ENCODE measurements around the gene AKAP8. TPM values are rescaled to one million over a fixed set of nuclear protein-coding genes. Genes with fewer than 3 reads are reported as not detected.

Gene AKAP8
- total and polyA plus RNA-seq, 2 experiments from 2014 or later: 22.4 to 36.5 TPM

DNA sequence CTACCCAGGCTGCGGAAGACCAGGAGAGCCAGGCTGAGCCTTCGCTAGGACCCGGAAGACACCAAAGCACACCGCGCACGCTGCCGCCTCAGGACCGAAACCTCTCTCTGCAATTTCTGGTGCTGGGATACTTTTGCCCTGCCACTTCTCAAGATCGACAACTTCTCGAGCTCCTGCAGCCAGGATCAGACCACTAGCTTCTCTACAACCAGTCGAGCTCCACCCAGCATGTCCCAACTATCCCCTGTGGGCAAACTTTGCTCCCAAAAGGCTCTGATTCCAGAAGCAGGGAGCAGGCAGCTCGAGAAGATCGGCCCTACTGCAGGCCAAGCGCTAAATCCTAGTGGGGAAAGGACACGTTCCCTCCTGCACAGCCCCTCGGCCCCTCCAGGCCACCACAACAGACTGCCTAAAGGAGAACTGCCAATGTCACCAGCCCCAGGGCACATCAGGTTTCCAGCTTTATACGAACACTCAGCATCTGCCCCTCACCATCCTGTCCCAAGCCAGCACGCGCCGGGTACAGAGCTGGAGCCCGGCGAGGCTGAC is 979 bp downstream of the AKAP8 start:
- Mint-ChIP-seq H3K27me3 (ENCODE audit: insufficient read depth, low read depth, poor library complexity) (peaks cover 11% of the 10 kb centered on the region), H3K4me1 (peaks cover 29% of the 10 kb centered on the region), H3K4me3 (peak overlapping the region; percentile 96), H3K36me3 (ENCODE audit: low read depth) (peaks cover 12% of the 10 kb centered on the region), H3K27ac (peak overlapping the region; percentile 95), H3K9me3 (no peaks in the 10 kb centered on the region; the same call in 1 of the 3 replicates)
- Histone ChIP-seq H3K9me2 (ENCODE audit: insufficient read depth) (no peaks in the 10 kb centered on the region), H3F3A (replicated peaks; ENCODE audit: low read depth) (peaks cover 25% of the 10 kb centered on the region), H3K4me1 (ENCODE audit: insufficient read depth) (peaks cover 16% of the 10 kb centered on the region), H4K20me1 (replicated peaks; ENCODE audit: insufficient read depth) (peaks cover 31% of the 10 kb centered on the region), H3K36me3 (ENCODE audit: insufficient read depth) (no peaks in the 10 kb centered on the region), H3K27me3 (ENCODE audit: insufficient read depth) (no peaks in the 10 kb centered on the region), H3K27ac (ENCODE audit: low read depth) (peak overlapping the region; percentile 95), H3K4me3 (peak overlapping the region; percentile 99), H3K79me2 (replicated peaks; ENCODE audit: insufficient read depth) (peaks cover 55% of the 10 kb centered on the region), H2AFZ (no peak overlapping the region; the same call in 1 of the 2 replicates), H3K4me2 (peak overlapping the region; percentile 100)
- ATAC-seq (peak; percentile 2; the same call in 1 of the 3 replicates), DNase-seq (ENCODE audit: low spot score) (peak; percentile 73)
- no peak for TF ChIP-seq ZNF114 (CRISPR knock-in tag; IDR thresholded peaks at IDR 0.05)
- TF ChIP-seq, protein P1, sequence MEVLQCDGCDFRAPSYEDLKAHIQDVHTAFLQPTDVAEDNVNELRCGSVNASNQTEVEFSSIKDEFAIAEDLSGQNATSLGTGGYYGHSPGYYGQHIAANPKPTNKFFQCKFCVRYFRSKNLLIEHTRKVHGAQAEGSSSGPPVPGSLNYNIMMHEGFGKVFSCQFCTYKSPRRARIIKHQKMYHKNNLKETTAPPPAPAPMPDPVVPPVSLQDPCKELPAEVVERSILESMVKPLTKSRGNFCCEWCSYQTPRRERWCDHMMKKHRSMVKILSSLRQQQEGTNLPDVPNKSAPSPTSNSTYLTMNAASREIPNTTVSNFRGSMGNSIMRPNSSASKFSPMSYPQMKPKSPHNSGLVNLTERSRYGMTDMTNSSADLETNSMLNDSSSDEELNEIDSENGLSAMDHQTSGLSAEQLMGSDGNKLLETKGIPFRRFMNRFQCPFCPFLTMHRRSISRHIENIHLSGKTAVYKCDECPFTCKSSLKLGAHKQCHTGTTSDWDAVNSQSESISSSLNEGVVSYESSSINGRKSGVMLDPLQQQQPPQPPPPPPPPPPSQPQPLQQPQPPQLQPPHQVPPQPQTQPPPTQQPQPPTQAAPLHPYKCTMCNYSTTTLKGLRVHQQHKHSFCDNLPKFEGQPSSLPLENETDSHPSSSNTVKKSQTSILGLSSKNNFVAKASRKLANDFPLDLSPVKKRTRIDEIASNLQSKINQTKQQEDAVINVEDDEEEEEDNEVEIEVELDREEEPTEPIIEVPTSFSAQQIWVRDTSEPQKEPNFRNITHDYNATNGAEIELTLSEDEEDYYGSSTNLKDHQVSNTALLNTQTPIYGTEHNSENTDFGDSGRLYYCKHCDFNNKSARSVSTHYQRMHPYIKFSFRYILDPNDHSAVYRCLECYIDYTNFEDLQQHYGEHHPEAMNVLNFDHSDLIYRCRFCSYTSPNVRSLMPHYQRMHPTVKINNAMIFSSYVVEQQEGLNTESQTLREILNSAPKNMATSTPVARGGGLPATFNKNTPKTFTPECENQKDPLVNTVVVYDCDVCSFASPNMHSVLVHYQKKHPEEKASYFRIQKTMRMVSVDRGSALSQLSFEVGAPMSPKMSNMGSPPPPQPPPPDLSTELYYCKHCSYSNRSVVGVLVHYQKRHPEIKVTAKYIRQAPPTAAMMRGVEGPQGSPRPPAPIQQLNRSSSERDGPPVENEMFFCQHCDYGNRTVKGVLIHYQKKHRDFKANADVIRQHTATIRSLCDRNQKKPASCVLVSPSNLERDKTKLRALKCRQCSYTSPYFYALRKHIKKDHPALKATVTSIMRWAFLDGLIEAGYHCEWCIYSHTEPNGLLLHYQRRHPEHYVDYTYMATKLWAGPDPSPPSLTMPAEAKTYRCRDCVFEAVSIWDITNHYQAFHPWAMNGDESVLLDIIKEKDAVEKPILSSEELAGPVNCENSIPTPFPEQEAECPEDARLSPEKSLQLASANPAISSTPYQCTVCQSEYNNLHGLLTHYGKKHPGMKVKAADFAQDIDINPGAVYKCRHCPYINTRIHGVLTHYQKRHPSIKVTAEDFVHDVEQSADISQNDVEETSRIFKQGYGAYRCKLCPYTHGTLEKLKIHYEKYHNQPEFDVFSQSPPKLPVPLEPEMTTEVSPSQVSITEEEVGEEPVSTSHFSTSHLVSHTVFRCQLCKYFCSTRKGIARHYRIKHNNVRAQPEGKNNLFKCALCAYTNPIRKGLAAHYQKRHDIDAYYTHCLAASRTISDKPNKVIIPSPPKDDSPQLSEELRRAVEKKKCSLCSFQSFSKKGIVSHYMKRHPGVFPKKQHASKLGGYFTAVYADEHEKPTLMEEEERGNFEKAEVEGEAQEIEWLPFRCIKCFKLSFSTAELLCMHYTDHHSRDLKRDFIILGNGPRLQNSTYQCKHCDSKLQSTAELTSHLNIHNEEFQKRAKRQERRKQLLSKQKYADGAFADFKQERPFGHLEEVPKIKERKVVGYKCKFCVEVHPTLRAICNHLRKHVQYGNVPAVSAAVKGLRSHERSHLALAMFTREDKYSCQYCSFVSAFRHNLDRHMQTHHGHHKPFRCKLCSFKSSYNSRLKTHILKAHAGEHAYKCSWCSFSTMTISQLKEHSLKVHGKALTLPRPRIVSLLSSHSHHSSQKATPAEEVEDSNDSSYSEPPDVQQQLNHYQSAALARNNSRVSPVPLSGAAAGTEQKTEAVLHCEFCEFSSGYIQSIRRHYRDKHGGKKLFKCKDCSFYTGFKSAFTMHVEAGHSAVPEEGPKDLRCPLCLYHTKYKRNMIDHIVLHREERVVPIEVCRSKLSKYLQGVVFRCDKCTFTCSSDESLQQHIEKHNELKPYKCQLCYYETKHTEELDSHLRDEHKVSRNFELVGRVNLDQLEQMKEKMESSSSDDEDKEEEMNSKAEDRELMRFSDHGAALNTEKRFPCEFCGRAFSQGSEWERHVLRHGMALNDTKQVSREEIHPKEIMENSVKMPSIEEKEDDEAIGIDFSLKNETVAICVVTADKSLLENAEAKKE (CRISPR knock-in tag; IDR thresholded peaks at IDR 0.05): no peak

DNA sequence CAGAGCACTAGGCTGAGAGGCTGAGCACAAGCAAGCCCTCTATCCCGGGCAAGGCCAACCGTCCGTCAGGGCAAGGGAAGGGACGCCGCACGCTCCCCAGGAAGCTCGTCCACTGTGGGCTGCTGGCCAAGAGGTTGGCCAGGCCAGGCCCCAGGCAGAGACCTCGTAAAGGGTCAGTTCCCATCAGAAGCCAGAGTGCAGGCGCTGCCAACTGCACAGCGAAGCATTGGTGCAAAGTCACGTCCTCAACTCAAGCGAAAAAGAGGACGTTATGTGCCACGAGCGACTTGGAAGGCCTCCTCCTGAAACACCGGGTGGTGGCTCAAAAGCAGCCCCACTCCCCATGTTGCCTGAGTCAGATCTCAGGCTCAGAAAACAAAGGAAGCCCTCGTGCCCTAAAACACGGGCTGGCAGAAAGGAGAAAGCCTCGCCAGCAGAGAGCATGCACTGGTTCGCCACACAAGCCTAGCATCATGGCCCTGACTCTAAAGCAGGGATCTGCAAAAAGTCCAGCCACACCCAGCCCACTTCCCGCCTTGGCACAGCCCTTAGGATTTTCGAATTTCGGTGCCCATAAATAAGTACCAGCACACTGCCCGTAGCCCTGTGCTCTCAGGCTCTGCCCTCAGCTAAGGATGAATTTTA is 4.7 kb downstream of the AKAP8 start:
- no peak for DNase-seq (ENCODE audit: low spot score)
- H3K36me3 Mint-ChIP-seq (ENCODE audit: low read depth): peaks cover 41% of the 10 kb centered on the region
- H3K27me3 Mint-ChIP-seq (ENCODE audit: insufficient read depth, low read depth, poor library complexity): peaks cover 19% of the 10 kb centered on the region
- H3K4me1 Mint-ChIP-seq: peaks cover 14% of the 10 kb centered on the region
- Histone ChIP-seq H3K79me2 (replicated peaks; ENCODE audit: insufficient read depth) (peaks cover 79% of the 10 kb centered on the region), H3K4me1 (ENCODE audit: insufficient read depth) (peaks cover 4% of the 10 kb centered on the region; the same call in 1 of the 2 replicates), H3K4me3 (no peak overlapping the region), H2AFZ (no peak overlapping the region), H3K27ac (ENCODE audit: low read depth) (peak overlapping the region; percentile 59; the same call in 1 of the 2 replicates), H3K4me2 (no peak overlapping the region), H3K9me2 (ENCODE audit: insufficient read depth) (no peaks in the 10 kb centered on the region), H3F3A (replicated peaks; ENCODE audit: low read depth) (peaks cover 3% of the 10 kb centered on the region; the same call in 1 of the 2 replicates), H3K36me3 (ENCODE audit: insufficient read depth) (peaks cover 18% of the 10 kb centered on the region), H4K20me1 (replicated peaks; ENCODE audit: insufficient read depth) (peaks cover 39% of the 10 kb centered on the region), H3K27me3 (ENCODE audit: insufficient read depth) (no peaks in the 10 kb centered on the region)
- H3K27ac Mint-ChIP-seq: no peak overlapping the region
- H3K4me3 Mint-ChIP-seq: no peak overlapping the region
- no peak for ATAC-seq
- H3K9me3 Mint-ChIP-seq: no peaks in the 10 kb centered on the region; the same call in 1 of the 3 replicates
- TF ChIP-seq EZH2phosphoT487 (IDR thresholded peaks at IDR 0.05; ENCODE audit: unreplicated experiment) (no peak), ZNF331 (CRISPR knock-in tag; IDR thresholded peaks at IDR 0.05; ENCODE audit: low read depth) (no peak)
- TF ChIP-seq, protein P2, sequence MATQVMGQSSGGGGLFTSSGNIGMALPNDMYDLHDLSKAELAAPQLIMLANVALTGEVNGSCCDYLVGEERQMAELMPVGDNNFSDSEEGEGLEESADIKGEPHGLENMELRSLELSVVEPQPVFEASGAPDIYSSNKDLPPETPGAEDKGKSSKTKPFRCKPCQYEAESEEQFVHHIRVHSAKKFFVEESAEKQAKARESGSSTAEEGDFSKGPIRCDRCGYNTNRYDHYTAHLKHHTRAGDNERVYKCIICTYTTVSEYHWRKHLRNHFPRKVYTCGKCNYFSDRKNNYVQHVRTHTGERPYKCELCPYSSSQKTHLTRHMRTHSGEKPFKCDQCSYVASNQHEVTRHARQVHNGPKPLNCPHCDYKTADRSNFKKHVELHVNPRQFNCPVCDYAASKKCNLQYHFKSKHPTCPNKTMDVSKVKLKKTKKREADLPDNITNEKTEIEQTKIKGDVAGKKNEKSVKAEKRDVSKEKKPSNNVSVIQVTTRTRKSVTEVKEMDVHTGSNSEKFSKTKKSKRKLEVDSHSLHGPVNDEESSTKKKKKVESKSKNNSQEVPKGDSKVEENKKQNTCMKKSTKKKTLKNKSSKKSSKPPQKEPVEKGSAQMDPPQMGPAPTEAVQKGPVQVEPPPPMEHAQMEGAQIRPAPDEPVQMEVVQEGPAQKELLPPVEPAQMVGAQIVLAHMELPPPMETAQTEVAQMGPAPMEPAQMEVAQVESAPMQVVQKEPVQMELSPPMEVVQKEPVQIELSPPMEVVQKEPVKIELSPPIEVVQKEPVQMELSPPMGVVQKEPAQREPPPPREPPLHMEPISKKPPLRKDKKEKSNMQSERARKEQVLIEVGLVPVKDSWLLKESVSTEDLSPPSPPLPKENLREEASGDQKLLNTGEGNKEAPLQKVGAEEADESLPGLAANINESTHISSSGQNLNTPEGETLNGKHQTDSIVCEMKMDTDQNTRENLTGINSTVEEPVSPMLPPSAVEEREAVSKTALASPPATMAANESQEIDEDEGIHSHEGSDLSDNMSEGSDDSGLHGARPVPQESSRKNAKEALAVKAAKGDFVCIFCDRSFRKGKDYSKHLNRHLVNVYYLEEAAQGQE (IDR thresholded peaks at IDR 0.05; ENCODE audit: unreplicated experiment): no peak

Measured in GM23338 (cell line).